Pancreas (tissue), 10 donors: ENCODE data around the gene PACS1. TPM values are rescaled to one million over a fixed set of nuclear protein-coding genes. Genes with fewer than 3 reads are reported as not detected.
"Not testable (repeated sequence)": the region's sequence is repeated elsewhere in the genome, so short reads cannot be mapped to it uniquely, and the experiment has no call there.

Experiments
- ATAC-seq, 4 donors: fragments of 200-7000 bp; cut with Tn5 transposase; one replicate each; pipeline versions ENCODE4 v1.8.0 to v1.9.1; 2020; ENCODE audit warnings: mild to moderate bottlenecking in 4 of 4, moderate library complexity in 4 of 4
- DNase-seq, 6 donors: peaks; one replicate each; pipeline ENCODE4 v3.0.0-alpha.2; 2020
- FAIRE-seq: peaks from 2 replicates; lab custom pipeline; 2012; peaks lifted over from hg19 to GRCh38; lab: Jason Lieb, UNC
- H3K27ac ChIP-seq, 4 donors: fragments of 200-600 bp; sonication (generic); 1 replicate in 3 of 4; 2 replicates in 1 of 4; pipeline versions ENCODE4 v1.5.0 to v1.8.0; 2020
- H3K27me3 ChIP-seq, 4 donors: fragments of 200-600 bp; one replicate each; pipeline ENCODE4 v1.8.0; 2021
- H3K36me3 ChIP-seq, 3 donors: fragments of 200-600 bp; sonication (generic) in 1 of 3; one replicate each; pipeline versions ENCODE4 v1.5.0 to v1.8.0; 2020 to 2021
- H3K4me1 ChIP-seq, 3 donors: fragments of 200-600 bp; one replicate each; pipeline ENCODE4 v1.8.0; 2021
- H3K4me3 ChIP-seq, 4 donors: fragments of 200-600 bp; sonication (generic) in 2 of 4; one replicate each; pipeline versions ENCODE4 v1.5.0 to v1.8.0; 2020 to 2021
- H3K9me3 ChIP-seq, 4 donors: fragments of 200-600 bp; one replicate each; pipeline ENCODE4 v1.8.0; 2021
- CTCF ChIP-seq, 4 donors: fragments of 200-600 bp; sonication (generic) in 3 of 4; IDR thresholded peaks; one replicate each; pipeline versions ENCODE4 v1.5.0 to v1.8.0; 2021; ENCODE audit warnings: antibody characterized with exemption in 4 of 4
- WGBS, 2 donors: extraction: QIAGEN DNeasy Blood & Tissue Kit; methylation state at CpG; one replicate each; pipeline ENCODE4 v1.1.7; 2013; 5-methylcytosine and 5-hydroxymethylcytosine counted together
- intact Hi-C, 3 donors: fragments of 100-400 bp; cut with DNase I; formaldehyde crosslinking; loops; one replicate each; pipeline versions ENCODE4 v1.11.1 to v1.14.2; 2022
- polyA plus RNA-seq, 2 donors: library from polyadenylated mRNA; stranded (reverse); fragments of 200-250 nt; gene quantifications; one replicate each; pipeline ENCODE4 v1.2.3, GENCODE V29; 2013
- total RNA-seq, 6 donors: library from RNA; stranded (reverse); fragmentation: NEBNext Ultra II Directional in 4 of 6; extraction: Animal tissue kit (Norgen Biotek cat#: 25700) in 4 of 6; gene quantifications; one replicate each; pipeline versions ENCODE4 v1.2.1 to v1.2.4, GENCODE V29; 2021 to 2023
- donor health status: healthy with polysubstance abuse.
- donor health status: DM: no; HTN: no; CAD: no; lungs with moderate emphysema.
- donor health status: DM: no; HTN: no; CAD: no.
- donor health status: control.
- donor health status: control.
- donor health status: Bipolar disorder and iron deficiency.
- donor health status: DM: yes; HTN: yes; CAD: no.
- donor health status: DM: no; HTN: no; CAD: no.
- donor health status: DM: no; HTN: no; CAD: no.
- donor health status: DM: yes; HTN: yes; CAD: no.

The PACS1 gene
- total and polyA plus RNA-seq, 8 donors = 16.9 to 61.0 (median 27.3) TPM

- no peak for FAIRE-seq
- WGBS, 2 donors = 83% methylated on average over 13 of the region's 13 CpGs
- intact Hi-C loops = no loop called here
- no peaks in the 10 kb centered on the region for H3K27me3 ChIP-seq
- no peak for ATAC-seq
- H3K27ac ChIP-seq = no peak overlapping the region
- no peak for TF ChIP-seq CTCF (IDR thresholded peaks at IDR 0.05)
- H3K4me1 ChIP-seq = no peaks in the 10 kb centered on the region
- H3K4me3 ChIP-seq = no peak overlapping the region
- H3K36me3 ChIP-seq = peaks cover 0 to 21% (median 3%) of the 10 kb centered on the region in 3 donors
- H3K9me3 ChIP-seq = no peaks in the 10 kb centered on the region
- no peak for DNase-seq
Measured at GRCh38 chr11:66243782-66244535, 173.9 kb downstream of the PACS1 start.

- H3K4me3 ChIP-seq = no peak overlapping the region
- intact Hi-C loops = no loop called here
- 91 to 98% methylated on average over 4 of the region's 4 CpGs for WGBS, 2 donors
- ATAC-seq (no peak), DNase-seq (no peak), FAIRE-seq (no peak)
- no peaks in the 10 kb centered on the region for H3K4me1 ChIP-seq
- peaks cover 0 to 2% (median 0%) of the 10 kb centered on the region in 3 donors for H3K36me3 ChIP-seq
- H3K27ac ChIP-seq = no peak overlapping the region
- no peak for TF ChIP-seq CTCF (IDR thresholded peaks at IDR 0.05)
- no peaks in the 10 kb centered on the region for H3K9me3 ChIP-seq
- H3K27me3 ChIP-seq = no peaks in the 10 kb centered on the region
Measured at GRCh38 chr11:66247295-66247694, 177.2 kb downstream of the PACS1 start.

GRCh38 chr11:66247801-66248200, 177.7 kb downstream of the PACS1 start:
- FAIRE-seq = no peak
- Histone ChIP-seq H3K9me3 (no peaks in the 10 kb centered on the region), H3K4me1 (no peaks in the 10 kb centered on the region), H3K36me3 (no peaks in the 10 kb centered on the region), H3K27ac (no peak overlapping the region), H3K4me3 (no peak overlapping the region), H3K27me3 (no peaks in the 10 kb centered on the region)
- 82 to 85% methylated on average over 3 of the region's 3 CpGs for WGBS, 2 donors
- no peak for DNase-seq
- intact Hi-C loops = no loop called here
- peak in 1 of 4 donors; percentile 41 for ATAC-seq
- TF ChIP-seq CTCF (IDR thresholded peaks at IDR 0.05) = no peak

GRCh38 chr11:66248903-66249302, 178.8 kb downstream of the PACS1 start:
- no peak for TF ChIP-seq CTCF (IDR thresholded peaks at IDR 0.05)
- ATAC-seq = no peak
- 75% methylated on average over 6 of the region's 6 CpGs for WGBS, 2 donors
- FAIRE-seq = no peak
- Histone ChIP-seq H3K4me1 (no peaks in the 10 kb centered on the region), H3K9me3 (no peaks in the 10 kb centered on the region), H3K4me3 (no peak overlapping the region), H3K27me3 (no peaks in the 10 kb centered on the region), H3K36me3 (no peaks in the 10 kb centered on the region), H3K27ac (no peak overlapping the region)
- no peak for DNase-seq
- intact Hi-C loops = no loop called here

- FAIRE-seq (no peak), DNase-seq (no peak), ATAC-seq (no peak)
- Histone ChIP-seq H3K27ac (no peak overlapping the region), H3K36me3 (no peaks in the 10 kb centered on the region), H3K4me3 (no peak overlapping the region), H3K27me3 (no peaks in the 10 kb centered on the region), H3K9me3 (no peaks in the 10 kb centered on the region), H3K4me1 (no peaks in the 10 kb centered on the region)
- no peak for TF ChIP-seq CTCF (IDR thresholded peaks at IDR 0.05)
- WGBS, 2 donors = 77 to 79% methylated on average over 7 of the region's 7 CpGs
- intact Hi-C loops = no loop called here
Measured at GRCh38 chr11:66251809-66252208, 181.7 kb downstream of the PACS1 start.

- intact Hi-C loops, H3K36me3 ChIP-seq, FAIRE-seq, ATAC-seq, DNase-seq, H3K4me3 ChIP-seq, H3K9me3 ChIP-seq, H3K27ac ChIP-seq, H3K27me3 ChIP-seq, H3K4me1 ChIP-seq: not testable (repeated sequence)
- WGBS, 2 donors = 53 to 59% methylated on average over 6 of the region's 6 CpGs
Measured at GRCh38 chr11:66253081-66253480, 183.0 kb downstream of the PACS1 start.
